CD4-positive, alpha-beta T cell treated with Interleukin-6 for 4 hours (primary cell): ENCODE data around the gene TENT5C.

ENCODE experiments used
- DNase-seq: peaks from one replicate; pipeline ENCODE4 v3.0.0-alpha.2; 2020; ENCODE audit warnings: mixed read lengths

The TENT5C gene

DNA sequence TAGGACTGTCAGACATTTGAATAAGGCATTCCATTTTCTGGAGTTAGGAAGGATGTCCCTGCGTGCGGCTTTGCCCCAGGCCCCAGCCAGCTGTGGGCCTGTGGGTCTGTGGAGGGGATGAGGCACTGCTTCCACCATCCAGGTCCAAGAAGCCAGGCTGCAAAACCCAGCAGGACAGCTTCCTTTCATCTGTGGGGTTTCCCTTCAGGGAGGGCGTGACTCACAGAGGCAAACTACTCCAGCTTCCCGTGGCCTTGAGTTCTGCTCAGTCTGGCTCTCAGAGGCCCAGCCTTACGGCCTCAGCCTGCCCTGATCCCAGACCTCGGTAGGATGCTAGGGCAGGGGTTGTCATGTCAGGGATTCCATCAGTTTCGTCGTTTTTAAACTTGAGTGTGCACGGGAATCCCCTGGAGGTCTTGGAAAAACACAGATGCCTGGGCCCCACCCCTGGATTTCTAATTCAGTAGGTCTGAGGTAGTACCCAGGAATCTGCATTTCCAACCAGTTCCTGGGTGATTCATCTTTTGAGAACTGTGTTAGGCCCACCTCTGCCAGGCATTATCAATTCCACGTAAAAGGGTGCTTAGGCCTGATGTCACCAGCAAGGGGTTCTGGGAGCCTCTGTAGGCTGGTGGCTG is 32.3 kb upstream of the TENT5C start:
- no peak for DNase-seq

DNA sequence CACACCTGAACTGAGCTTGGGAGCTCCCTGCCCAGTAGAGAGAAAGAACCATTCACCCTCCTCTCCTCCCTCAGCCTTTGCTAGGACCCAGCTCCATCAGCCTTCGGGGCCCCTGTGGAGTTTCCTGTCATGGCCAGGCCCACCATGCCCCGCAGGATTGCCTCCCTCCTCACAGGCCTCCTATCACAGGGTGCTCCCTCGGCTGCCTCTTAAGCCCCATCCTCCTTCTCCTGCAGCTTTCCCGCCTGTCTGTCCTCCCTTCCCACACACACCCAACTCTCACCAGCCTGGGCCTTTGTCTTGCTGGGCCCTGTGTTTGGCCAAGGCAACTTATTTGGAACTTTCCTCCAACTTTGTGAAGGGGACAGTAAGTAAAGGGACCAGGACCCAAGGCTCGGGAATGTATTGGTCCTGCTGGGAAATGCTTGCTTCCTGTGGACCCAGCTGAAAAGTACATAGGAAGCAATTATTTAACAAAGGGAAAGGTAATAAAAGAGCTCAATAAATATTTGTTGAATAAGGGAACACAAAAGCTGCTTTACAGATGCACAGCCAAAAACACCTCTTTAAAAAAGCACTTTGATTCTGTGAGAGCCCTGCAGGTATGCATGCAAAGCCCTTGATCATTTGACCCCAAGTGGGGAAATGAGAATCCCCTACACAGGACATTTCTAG is 31.6 kb upstream of the TENT5C start:
- no peak for DNase-seq

DNA sequence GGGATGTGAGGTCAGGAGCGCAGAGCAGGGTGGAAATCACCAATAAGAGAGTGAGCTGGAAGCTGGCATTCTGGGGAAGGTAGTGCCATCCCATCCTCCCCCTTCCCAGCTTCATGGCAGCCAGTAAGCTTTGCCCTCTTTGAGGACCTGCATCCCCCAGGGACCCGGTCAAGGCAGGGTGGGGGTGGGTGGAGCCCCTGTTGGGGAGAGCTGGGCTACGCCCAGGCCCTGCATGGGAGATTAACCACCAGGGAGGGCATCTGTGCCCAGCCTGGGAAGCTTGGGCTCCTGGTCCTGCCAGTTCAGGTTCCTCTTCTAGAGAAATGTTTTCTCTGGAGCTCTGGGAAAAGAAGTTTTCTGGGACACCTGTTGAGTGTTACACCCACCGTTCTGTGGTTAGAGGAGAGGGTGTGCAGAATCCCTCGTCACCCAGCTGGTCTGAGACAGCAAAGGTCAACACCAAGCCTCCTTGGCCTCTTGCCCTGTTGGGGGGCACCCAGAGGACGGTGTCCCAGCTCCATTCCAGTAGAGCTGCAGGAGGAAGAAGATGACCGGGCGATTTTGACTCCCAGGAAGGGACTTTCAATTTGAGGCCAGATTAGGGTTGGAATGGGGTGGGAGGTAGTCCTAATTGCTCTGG is 30.1 kb upstream of the TENT5C start:
- no peak for DNase-seq

DNA sequence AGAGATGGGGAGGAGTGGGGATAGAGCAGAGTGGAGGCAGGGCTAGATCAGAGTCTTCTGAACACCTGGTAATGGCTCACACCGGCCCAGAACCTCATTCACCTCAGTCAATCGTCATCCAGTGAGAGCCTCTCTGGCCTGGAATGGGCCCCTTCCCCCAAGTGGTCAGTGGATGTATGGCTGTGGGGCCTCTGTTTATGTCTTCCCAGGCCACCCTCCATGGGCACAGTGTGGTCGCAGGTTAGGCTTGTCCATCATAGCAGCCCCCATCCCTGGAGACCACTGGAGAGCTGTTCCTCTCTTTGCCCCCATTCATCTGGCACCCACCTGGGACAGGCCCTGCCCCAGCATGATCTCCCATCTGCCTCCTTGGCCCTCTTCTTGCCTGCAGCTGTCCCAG is 29.6 kb upstream of the TENT5C start:
- no peak for DNase-seq

DNA sequence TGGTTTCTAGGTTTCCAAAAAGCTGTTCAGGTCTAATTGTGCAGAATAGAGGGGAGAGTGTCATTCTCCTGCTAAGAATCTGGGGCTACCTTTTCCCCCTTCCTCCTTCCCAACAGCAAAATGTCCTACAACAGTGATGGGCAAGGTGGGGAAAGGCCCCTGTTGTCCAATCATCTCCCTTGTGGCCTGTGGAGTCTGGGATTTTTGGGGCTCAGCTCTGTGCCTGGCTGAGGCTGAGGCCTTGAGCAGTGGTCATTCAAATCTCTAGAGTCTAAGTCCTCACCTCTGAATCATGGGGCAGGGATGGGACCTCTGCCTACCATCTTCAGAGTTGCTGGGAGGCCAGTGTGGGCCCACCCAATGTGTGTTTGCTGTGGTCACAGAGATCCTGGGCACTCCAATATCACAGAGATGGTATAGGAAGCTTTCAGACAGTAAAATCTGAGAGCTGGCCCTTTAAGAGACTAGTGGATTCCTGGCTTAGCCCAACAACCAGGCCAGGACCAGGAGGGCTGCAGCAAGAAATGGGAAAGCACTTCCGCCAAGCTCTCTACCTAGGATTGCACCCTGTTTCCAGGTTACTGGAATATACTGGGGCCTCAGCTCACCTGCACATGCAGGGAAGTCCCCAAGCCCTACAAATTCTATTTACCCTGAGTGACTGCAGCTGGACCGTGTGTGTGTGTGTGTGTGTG is 28.5 kb upstream of the TENT5C start:
- no peak for DNase-seq

DNA sequence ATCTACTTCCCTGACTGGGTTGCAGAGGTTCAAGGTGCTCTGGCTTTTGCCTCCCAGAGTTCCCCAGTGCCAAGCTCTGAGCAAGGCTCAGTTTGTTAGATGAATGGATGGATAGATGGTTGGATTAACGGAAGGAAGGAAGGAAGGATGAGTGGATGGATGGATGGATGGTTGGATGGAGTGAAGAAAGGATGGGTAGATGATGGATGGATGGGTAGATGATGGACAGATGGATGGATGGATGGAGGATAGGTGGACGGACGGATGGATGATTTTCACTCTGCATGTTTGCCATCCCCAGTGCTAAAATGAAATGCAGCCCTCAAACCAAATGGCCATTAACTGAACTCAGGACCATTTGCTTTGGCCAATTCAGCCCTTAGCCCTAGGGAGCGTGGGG is 27.4 kb upstream of the TENT5C start:
- no peak for DNase-seq

DNA sequence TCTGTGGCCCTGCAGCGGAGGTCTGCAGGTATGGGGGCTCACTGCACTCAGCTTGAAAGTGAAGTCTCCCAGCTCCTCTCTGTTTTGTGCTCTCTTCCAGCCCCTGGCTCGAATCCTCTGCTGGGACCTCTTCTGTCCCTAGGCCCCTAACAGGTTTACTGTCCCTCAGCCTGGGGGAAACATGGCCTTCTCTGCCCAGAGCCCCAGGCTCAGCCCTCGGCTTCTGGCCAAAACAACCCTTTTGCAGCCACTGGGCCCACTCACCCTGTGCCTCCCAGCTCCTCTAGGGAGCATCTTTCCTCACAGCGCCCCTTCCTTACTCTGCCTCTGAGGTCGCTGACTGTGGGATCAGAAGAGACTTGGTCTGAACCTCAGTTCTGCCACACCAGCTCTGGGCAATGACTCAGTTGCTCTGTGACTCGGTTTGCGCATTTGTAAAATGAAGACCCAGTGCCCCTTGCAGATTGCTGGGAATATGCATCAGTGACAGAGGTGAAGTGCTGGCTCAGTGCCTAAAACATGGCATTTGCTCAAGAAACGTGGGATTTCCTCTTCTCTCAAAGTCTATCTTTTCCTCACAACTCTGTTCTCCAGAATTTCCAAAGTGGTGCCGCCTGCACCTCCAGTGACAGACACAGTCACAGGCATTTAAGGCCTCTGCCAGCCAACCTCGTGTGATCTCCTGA is 26.5 kb upstream of the TENT5C start:
- no peak for DNase-seq

DNA sequence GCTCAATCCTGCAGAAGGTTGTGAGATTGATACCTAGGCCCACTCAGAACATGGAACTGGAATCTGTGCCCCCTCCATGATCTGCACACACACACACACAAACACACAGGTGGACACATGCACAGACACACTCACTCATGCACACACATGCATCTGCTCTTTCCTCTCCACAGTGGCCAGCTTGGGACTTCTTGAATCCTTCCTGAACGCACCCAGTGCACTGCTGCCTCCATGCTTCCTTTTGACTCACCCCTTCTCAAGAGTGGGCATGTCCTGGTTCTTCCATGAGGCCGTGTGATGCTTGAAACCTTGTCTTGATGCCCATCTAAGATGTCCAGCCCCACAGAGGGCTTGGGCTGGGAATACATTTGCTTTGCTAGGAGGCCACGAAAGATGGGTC is 25.4 kb upstream of the TENT5C start:
- DNase-seq = no peak

DNA sequence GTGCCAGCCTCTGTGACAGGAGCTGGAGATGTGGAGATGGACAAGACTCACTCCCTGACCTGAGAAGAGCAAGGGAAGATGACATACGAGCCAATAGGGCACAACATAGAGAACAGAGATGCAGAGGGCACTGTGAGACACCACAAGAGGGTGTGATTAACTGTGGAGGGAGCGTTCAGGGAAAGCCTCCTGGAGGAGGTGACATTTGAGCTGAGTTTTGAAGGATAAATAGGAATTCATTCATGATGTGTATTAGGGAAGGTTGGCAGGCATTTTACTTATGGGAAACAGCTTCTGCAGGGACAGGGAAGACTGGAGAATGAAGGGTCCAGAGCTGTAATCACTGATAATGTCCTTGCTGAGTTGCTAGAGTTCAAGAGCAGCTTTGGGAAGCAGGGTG is 25.0 kb upstream of the TENT5C start:
- DNase-seq = no peak

DNA sequence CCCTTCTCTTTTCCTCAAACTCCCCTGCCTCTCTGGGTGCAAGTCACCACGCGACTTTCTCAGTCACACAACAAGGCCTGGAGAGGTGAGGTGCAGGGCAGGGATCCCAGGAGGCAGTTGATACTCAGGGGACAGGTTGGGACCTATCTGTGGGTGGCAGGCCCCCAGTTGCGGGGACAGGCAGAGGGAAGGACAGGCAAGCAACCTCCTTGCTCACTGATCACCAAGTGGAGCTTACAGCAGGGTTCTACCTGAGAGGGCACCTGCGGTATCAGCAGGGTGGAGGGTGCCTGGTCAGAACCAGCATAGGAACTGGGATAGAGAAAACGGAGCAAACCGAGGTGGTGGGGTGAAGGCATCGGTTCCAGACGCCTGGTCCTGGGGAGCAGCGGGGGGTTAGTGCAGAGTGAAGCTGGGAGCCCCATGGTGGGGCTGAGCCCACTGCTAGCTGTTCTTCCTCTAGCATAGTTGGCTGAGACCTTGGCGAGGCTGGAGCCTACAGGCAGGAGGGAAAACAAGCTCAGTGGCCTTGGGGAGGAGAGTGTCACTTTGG is 24.4 kb upstream of the TENT5C start:
- DNase-seq = no peak

DNA sequence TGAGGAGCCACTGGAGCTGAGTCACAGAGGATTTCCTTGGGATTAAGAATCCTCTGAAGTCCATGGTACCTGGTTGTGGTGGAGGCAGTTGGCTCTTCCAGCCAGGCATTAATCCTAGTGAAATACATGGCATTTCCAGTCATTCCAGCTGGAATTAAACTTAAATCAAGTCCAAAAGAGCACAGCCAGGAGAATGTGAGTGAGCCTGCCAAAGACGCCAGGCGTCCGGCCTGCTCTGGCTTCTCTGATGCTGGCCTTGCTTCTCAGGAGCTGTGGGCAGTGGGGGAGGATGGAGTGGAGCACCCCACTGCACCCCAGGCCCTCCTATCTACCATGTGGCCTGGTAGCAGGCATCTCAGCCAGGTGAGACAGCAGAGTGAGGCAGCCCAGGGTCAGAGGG is 23.4 kb upstream of the TENT5C start:
- DNase-seq = no peak

DNA sequence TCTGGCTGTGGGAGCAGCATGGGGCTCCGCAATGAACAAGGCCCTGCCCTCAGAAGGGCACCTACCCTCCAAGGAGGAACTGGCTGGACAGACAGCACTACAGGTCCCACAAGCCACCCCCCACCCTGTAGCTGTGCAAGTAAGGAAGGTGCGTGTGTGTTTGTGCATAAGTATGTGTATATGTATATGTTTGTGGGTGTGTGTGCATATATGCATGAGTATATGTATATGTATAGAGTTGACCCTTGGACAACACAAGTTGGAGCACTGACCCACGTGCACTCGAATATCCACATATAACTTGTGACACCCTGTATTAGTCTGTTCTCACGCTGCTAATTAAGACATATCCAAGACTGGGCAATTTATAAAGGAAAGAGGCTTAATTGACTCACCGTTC is 22.6 kb upstream of the TENT5C start:
- DNase-seq = no peak

DNA sequence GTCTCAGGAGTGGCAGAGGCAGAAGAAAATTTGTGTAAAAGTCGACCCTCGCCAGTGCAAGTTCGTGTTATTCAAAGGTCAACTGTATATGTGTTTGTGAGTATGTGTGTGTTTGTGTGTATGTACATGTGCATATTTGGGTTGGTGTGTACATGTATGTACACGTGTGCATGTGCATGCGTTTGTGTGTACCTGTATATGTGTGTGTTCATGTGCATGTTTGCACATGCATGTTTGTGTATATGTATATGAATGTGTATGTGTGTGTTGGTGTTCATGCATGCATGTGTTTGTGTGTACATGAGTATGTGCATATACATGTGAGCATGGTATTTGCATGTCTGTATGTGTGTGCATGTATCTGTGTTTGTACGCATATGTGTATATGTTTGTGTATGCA is 21.7 kb upstream of the TENT5C start:
- DNase-seq = no peak

DNA sequence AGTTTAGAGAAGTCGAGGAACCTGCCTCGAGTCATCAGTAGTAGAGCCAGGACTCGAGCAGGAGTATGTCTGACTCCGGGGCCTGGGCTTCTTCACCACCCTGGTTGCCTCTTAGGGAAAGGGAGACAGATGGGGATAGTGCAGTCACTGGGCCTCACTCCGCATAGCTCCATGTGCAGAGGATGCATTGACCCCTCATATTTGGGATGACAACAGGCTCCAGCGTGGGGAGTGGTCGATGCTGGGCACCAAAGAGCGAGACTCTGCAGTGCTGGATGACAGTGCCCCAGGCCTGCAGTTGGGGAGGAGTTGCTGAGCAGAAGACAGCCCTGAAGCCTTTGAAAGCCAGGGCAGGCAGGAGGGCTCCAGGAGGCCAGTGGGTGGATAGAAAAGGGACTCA is 20.8 kb upstream of the TENT5C start:
- DNase-seq = no peak

DNA sequence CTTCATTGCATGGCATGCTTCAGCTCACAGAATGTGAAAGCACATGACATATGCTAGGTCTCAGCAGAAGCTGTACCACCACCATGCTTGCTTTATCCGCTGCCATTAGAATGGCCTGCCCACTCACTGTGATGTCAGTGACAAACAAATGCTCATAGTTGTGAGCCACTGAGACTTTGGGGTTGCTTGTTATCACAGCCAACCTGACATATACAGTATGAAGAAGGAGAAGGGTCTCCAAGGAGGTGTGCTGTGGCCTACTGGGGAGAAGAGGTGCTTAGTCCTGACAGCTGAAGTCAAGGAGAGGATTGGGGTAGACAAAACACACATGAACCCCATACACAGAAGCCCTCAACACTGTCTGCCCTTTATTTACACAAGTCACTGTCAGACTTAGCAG is 19.5 kb upstream of the TENT5C start:
- no peak for DNase-seq

DNA sequence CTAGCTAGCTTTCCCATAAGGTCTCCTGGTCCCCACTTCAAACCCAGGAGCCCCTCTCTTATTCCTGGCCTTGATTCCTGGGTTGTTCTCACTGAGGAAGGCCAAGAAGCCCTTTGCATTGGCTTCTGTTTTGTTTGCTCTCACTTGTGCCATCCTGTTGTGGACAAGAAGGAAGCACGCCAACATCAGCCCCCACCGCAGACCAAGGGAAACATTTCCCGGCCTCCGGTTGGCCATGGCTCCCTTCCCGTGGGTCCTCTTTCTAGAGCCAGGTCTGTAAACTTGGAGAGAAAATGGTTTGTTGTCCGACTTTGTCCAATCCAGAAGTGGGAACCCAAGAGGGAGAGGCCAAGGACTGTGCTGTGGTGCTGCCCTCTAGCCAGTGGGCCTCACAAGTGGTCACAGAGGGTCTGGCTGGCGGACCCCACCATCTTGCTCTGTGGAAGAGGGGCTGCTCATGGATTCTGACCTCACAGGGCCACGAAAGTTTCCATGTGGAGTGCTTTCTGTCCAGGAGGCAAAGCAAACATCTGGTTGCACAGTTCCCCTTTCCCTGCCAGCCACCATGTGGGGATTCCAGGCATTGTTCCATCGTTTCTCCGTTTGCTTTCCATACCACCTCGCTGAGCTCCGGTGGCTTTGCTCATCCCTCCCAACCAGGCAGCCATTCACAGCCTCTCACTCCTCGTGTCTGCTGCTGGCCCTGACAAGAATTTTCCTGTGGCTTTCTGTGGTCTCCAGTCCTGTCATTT is 18.9 kb upstream of the TENT5C start:
- DNase-seq = no peak

DNA sequence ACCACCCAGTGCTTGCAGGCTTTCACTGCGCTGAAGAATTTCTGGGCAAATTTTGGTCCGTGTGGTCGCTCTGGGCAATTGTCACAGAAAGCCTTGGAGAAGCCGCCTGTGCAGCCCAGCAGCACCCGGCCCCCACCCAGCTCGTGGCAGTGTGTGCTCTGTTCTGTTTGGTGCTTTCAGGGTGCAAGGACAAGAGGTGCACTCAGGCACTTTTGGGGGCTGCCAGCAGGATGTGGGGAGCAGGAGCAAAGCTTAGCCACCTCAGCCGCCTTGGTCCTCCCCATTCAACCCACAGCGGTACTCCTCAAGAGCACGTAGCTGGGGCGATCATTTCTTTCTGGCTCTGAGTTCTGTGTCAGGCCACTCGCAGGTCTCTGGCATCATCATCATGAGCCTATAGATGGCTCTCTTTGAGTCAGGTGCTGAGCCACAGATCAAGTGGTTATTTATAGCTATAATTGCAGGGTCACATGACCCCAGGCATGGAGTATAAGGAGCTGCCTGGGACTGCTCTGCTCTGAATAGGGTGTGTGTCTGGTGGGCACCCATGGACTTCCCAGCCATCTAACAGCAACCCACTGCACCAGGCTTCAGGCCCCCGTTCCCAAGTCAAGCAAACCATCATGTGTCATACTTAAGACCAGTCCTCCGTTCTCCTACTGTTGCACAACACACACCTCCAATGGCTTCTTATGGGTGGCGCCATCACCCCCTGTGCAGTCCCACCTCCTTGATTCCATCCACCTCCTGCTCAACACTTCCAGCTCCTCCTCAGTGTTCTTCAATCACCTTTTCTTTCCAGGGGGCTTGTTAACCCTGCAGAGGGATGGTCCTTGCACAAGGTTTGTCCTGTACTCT is 18.1 kb upstream of the TENT5C start:
- no peak for DNase-seq

DNA sequence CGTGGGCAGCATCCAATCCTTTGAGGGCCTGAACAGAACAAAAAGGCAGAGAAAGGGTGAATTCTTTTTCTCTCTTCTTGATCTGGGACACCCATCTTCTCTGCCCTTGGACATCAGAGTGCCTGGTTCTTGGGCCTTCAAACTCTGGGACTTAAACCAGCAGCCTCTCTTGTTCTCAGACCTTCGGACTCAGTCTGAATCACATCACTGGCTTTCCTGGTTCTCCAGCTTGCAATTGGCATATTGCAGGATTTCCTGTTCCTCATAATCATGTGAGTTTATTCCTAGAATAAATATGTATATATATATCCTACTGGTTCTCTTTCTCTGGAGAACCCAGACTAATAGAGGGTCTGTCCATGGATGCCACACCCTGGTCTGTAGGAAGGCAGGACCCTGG is 16.3 kb upstream of the TENT5C start:
- no peak for DNase-seq

DNA sequence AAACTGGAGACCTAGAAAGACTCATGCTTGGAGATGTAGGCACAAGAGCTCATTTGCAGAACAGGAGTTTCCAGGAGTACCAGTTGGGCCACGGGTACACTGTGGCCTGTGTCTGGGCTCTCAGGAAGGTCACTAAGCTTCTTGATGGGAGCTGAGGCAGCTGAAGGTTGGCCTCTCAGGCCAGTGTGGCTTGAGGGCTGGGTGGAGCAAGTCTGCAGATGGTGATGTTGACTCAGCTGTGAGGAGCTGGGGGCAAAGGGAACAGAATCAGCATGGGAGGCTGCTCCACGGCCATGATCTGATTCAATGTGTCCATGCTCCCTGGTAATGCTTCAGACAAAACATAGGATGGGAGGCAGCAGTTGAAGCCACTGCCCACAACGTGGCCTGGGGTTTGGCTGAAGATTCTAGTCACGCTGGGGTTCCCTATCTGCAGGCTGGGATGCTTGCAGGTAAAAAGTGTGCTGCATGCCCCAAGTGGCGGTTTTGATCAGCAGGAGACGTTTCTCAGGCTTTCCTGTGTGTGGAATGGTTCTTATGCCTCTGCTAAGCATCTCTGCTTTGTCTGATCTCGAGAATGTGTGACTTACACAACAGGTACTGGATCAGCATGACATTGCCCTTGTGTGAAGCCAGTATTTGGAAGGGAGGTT is 15.4 kb upstream of the TENT5C start:
- DNase-seq = no peak

DNA sequence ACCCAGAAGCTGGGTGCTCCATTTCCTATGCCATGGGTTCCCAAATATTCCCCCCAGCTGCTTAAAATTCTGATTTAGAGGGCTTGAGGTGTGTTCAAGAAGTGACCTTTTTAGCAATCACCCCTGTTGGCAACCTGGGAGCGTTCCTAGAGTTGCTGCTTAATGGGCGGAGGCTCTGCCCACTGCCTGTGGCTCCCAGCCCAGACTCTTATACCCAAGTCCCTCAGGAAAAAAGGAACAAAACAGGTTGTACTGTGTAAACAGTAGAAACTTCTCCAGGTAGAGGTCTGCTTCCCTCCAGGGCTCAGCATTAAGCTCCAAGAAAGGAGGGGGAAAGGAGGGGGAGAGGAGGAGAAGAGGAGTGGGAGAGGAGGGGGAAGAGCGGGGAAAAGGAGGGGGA is 14.6 kb upstream of the TENT5C start:
- no peak for DNase-seq

DNA sequence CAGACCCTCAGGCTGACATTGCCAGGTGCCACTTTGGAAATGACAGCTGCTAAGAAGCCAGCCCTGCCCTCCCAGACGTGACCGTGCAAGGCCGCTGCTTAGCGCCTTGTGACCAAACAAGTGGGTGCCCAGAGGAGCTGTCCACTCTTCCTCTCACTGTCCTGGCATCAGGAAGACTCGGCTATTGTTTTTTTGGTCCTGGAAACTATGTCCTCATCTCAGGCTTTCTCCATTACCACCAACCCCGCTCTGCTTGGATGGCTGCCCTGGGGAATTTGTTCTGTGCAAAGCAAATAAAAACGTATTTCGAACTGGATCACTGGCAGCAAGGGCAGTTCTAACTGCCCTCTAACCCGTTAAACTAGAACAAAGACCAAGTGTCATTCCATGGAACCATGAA is 13.7 kb upstream of the TENT5C start:
- DNase-seq = no peak
